GM12891 (cell line): Measurements from ENCODE around the gene RNF167.
A peak's percentile ranks its signal among the peaks of the same experiment; 100 is the strongest.
"Not testable (repeated sequence)": the region's sequence is repeated elsewhere in the genome, so short reads cannot be mapped to it uniquely, and the experiment has no call there.

Experiments used
- DNase-seq: peaks from one replicate; pipeline ENCODE4 v3.0.0; 2011; ENCODE audit warnings: low spot score; ENCODE audit not compliant: insufficient read length
- FAIRE-seq: peaks from 2 replicates; lab custom pipeline; 2011; peaks lifted over from hg19 to GRCh38; lab: Jason Lieb, UNC
- PAX5 ChIP-seq: IDR thresholded peaks from 2 replicates; pipeline ENCODE4 v1.6.1; 2011; ENCODE audit warnings: low read length, moderate library complexity, mild to moderate bottlenecking; ENCODE audit not compliant: insufficient read depth, severe bottlenecking
- POLR2A ChIP-seq: IDR thresholded peaks from 2 replicates; pipeline ENCODE4 v1.6.1; 2011; ENCODE audit warnings: low read depth, low read length, control low read depth
- POLR2AphosphoS5 ChIP-seq: IDR thresholded peaks from 2 replicates; pipeline ENCODE4 v1.6.1; 2011; ENCODE audit warnings: low read depth, low read length, control low read depth
- POU2F2 ChIP-seq: IDR thresholded peaks from 2 replicates; pipeline ENCODE4 v1.6.1; 2011; ENCODE audit warnings: low read depth, mild to moderate bottlenecking, control low read depth, low read length, moderate library complexity
- SPI1 ChIP-seq: IDR thresholded peaks from 2 replicates; pipeline ENCODE4 v1.6.1; 2011; ENCODE audit warnings: low read depth, low read length, control low read depth
- TAF1 ChIP-seq: IDR thresholded peaks from 2 replicates; pipeline ENCODE4 v1.6.1; 2011; ENCODE audit warnings: low read depth, low read length, control low read depth

Gene RNF167

DNA sequence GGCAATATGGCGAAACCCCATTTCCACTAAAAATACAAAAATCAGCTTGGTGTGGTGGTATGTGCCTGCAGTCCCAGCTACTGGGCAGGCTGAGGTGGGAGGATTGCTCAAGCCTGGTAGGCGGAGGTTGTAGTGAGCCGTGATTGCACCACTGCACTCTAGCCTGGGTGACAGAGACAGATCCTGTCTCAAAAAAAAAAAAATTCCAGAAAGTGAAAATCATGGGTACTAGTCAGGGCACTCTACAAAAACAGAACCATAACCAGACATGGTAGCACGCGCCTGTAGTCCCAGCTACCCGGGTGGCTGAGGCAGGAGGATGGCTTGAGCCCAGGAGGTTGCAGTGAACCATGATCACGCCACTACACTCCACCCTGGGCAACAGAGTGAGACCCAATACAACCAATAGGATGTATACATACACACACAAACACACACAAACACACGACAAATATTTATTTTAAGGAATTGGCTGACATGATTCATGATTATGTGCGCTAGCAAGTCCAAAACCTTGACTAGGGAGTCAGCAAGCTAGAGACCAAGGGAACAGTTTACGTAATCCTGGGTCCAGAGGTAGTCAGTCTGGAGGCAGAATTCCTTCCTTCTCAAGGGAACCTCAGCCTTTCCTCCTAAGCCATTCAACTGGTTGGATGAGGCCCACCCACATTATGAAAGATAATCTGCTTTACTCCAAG, 19.6 kb upstream of the RNF167 start:
- TF ChIP-seq POU2F2 (no peak), PAX5 (no peak), SPI1 (no peak), POLR2A (no peak), TAF1 (no peak), POLR2AphosphoS5 (no peak)
- DNase-seq, result no peak
- FAIRE-seq, result no peak

GRCh38 chr17:4921320-4921719, 18.7 kb upstream of the RNF167 start:
- no peak for DNase-seq
- FAIRE-seq, result no peak
- TF ChIP-seq POLR2A (no peak), POU2F2 (no peak), POLR2AphosphoS5 (no peak), TAF1 (no peak), PAX5 (no peak), SPI1 (no peak)

GRCh38 chr17:4926577-4927335, 13.3 kb upstream of the RNF167 start:
- FAIRE-seq, DNase-seq: not testable (repeated sequence)

DNA sequence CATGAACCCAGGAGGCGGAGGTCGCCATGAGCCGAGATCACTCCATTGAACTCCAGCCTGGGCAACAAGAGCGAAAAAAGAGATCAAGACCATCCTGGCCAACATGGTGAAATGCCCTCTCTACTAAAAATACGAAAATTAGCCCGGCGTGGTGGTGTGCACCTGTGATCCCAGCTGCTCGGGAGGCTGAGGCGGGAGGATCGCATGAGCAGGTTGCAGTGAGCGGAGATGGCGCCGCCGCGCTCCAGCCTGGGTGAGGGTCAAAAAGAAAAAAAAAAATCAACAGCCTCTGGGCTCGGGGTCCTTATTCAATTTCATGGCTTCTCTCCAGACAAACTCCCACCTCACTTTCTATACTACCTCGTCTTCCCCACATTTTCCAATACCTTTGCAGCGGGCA, 11.2 kb upstream of the RNF167 start:
- TF ChIP-seq POLR2AphosphoS5 (no peak), TAF1 (no peak), SPI1 (no peak), PAX5 (no peak), POU2F2 (no peak), POLR2A (no peak)
- DNase-seq (no peak), FAIRE-seq (no peak)

GRCh38 chr17:4931963-4932362, 8.1 kb upstream of the RNF167 start, which contains the start of gene GP1BA:
TSS of gene GP1BA (plus strand) at chr17:4932277. CDS start at chr17:4932605, 328 bp downstream.
- FAIRE-seq, result no peak
- no peak for TF ChIP-seq TAF1
- TF ChIP-seq SPI1, result peak; percentile 80
- DNase-seq, result no peak

DNA sequence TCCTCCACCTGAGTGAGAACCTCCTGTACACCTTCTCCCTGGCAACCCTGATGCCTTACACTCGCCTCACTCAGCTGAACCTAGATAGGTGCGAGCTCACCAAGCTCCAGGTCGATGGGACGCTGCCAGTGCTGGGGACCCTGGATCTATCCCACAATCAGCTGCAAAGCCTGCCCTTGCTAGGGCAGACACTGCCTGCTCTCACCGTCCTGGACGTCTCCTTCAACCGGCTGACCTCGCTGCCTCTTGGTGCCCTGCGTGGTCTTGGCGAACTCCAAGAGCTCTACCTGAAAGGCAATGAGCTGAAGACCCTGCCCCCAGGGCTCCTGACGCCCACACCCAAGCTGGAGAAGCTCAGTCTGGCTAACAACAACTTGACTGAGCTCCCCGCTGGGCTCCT, 7.3 kb upstream of the RNF167 start:
- DNase-seq (no peak), FAIRE-seq (no peak)
- TF ChIP-seq SPI1, result no peak
- no peak for TF ChIP-seq POU2F2
- no peak for TF ChIP-seq POLR2AphosphoS5
- TF ChIP-seq POLR2A, result no peak
- TF ChIP-seq PAX5, result no peak
- no peak for TF ChIP-seq TAF1

DNA sequence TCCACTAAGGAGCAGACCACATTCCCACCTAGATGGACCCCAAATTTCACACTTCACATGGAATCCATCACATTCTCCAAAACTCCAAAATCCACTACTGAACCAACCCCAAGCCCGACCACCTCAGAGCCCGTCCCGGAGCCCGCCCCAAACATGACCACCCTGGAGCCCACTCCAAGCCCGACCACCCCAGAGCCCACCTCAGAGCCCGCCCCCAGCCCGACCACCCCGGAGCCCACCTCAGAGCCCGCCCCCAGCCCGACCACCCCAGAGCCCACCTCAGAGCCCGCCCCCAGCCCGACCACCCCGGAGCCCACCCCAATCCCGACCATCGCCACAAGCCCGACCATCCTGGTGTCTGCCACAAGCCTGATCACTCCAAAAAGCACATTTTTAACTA, 6.4 kb upstream of the RNF167 start:
- TF ChIP-seq POLR2AphosphoS5 (no peak), POLR2A (no peak), TAF1 (no peak), SPI1 (no peak), POU2F2 (no peak), PAX5 (no peak)
- no peak for DNase-seq
- no peak for FAIRE-seq

DNA sequence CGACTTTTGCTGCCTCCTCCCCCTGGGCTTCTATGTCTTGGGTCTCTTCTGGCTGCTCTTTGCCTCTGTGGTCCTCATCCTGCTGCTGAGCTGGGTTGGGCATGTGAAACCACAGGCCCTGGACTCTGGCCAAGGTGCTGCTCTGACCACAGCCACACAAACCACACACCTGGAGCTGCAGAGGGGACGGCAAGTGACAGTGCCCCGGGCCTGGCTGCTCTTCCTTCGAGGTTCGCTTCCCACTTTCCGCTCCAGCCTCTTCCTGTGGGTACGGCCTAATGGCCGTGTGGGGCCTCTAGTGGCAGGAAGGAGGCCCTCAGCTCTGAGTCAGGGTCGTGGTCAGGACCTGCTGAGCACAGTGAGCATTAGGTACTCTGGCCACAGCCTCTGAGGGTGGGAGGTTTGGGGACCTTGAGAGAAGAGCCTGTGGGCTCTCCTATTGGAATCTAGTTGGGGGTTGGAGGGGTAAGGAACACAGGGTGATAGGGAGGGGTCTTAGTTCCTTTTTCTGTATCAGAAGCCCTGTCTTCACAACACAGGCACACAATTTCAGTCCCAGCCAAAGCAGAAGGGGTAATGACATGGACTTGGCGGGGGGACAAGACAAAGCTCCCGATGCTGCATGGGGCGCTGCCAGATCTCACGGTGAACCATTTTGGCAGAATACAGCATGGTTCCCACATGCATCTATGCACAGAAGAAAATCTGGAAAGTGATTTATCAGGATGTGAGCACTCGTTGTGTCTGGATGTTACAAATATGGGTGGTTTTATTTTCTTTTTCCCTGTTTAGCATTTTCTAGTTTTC, 5.7 kb upstream of the RNF167 start:
- TF ChIP-seq TAF1 (no peak), POLR2A (peak; percentile 60), POLR2AphosphoS5 (0 out of 2 replicates have a peak, but pooled peaks have one; percentile 21)
- DNase-seq (no peak), FAIRE-seq (peak; percentile 61)

- DNase-seq (no peak), FAIRE-seq (no peak)
- TF ChIP-seq POLR2AphosphoS5 (no peak), POLR2A (no peak), POU2F2 (no peak), TAF1 (no peak), SPI1 (no peak), PAX5 (no peak)
These were observed 4.4 kb upstream of the RNF167 start for GRCh38 chr17:4935650-4936049.
